H9 (cell line): ENCODE data around the gene GSAP. TPM values are rescaled to one million over a fixed set of nuclear protein-coding genes. Genes with fewer than 3 reads are reported as not detected.

Experiments used
- DNase-seq: peaks from one replicate; pipeline ENCODE4 v3.0.0-alpha.2; 2017
- H2AFZ ChIP-seq: one replicate; pipeline ENCODE4 v1.6.1; 2013; ENCODE audit warnings: mild to moderate bottlenecking, low read length, control low read depth, moderate library complexity
- H2AK5ac ChIP-seq: 2 replicates; pipeline ENCODE4 v1.6.1; 2013; ENCODE audit warnings: low read length, control low read depth, mixed read lengths; ENCODE audit not compliant: insufficient read length
- H2BK120ac ChIP-seq: one replicate; pipeline ENCODE4 v1.6.1; 2013; ENCODE audit warnings: low read depth, mild to moderate bottlenecking, low read length, control low read depth, inconsistent platforms; ENCODE audit not compliant: poor library complexity, severe bottlenecking
- H2BK12ac ChIP-seq: 2 replicates; pipeline ENCODE4 v1.6.1; 2013; ENCODE audit warnings: low read length, control low read depth, mixed read lengths, low read depth; ENCODE audit not compliant: insufficient read length
- H2BK15ac ChIP-seq: 2 replicates; pipeline ENCODE4 v1.6.1; 2013; ENCODE audit warnings: low read depth, low read length, control low read depth
- H2BK20ac ChIP-seq: one replicate; pipeline ENCODE4 v1.6.1; 2013; ENCODE audit warnings: low read depth, mild to moderate bottlenecking, low read length, control low read depth, inconsistent platforms; ENCODE audit not compliant: poor library complexity, severe bottlenecking
- H2BK5ac ChIP-seq: 2 replicates; pipeline ENCODE4 v1.6.1; 2013; ENCODE audit warnings: low read length, control low read depth, mixed read lengths; ENCODE audit not compliant: insufficient read length
- H3K14ac ChIP-seq: 2 replicates; pipeline ENCODE4 v1.6.1; 2013; ENCODE audit warnings: low read length, control low read depth; ENCODE audit not compliant: insufficient read depth
- H3K18ac ChIP-seq: 2 replicates; pipeline ENCODE4 v1.6.1; 2013; ENCODE audit warnings: low read depth, mild to moderate bottlenecking, mixed read lengths, low read length, control low read depth; ENCODE audit not compliant: insufficient read length
- H3K23ac ChIP-seq: 2 replicates; pipeline ENCODE4 v1.6.1; 2013; ENCODE audit warnings: low read length, control low read depth, mixed read lengths, low read depth; ENCODE audit not compliant: insufficient read length
- H3K23me2 ChIP-seq: 2 replicates; pipeline ENCODE4 v1.6.1; 2013; ENCODE audit warnings: low read depth, mild to moderate bottlenecking, mixed read lengths, low read length, control low read depth; ENCODE audit not compliant: insufficient read length, poor library complexity, severe bottlenecking
- H3K27ac ChIP-seq: 2 replicates; pipeline ENCODE4 v1.5.1; 2013; ENCODE audit warnings: low read length, control low read depth, mixed read lengths, low read depth; ENCODE audit not compliant: insufficient read length
- H3K27me3 ChIP-seq: 2 replicates; pipeline ENCODE4 v1.6.1; 2013; ENCODE audit warnings: low read length, control low read depth, inconsistent platforms; ENCODE audit not compliant: insufficient read depth
- H3K4ac ChIP-seq: 2 replicates; pipeline ENCODE4 v1.6.1; 2013; ENCODE audit warnings: low read depth, mild to moderate bottlenecking, control low read depth, inconsistent platforms, low read length, moderate library complexity
- H3K4me1 ChIP-seq: 2 replicates; pipeline ENCODE4 v1.6.1; 2013; ENCODE audit warnings: low read length, control low read depth, inconsistent platforms; ENCODE audit not compliant: insufficient read depth
- H3K4me2 ChIP-seq: 2 replicates; pipeline ENCODE4 v1.6.1; 2013; ENCODE audit warnings: low read length, control low read depth, mixed read lengths; ENCODE audit not compliant: insufficient read length, insufficient read depth
- H3K56ac ChIP-seq: 2 replicates; pipeline ENCODE4 v1.6.1; 2013; ENCODE audit warnings: low read depth, mild to moderate bottlenecking, mixed read lengths, low read length, control low read depth; ENCODE audit not compliant: insufficient read length
- H3K79me1 ChIP-seq: 2 replicates; pipeline ENCODE4 v1.6.1; 2013; ENCODE audit warnings: low read depth, mild to moderate bottlenecking, moderate library complexity, low read length, control low read depth, inconsistent platforms; ENCODE audit not compliant: insufficient read depth, poor library complexity, severe bottlenecking
- H3K79me2 ChIP-seq: 2 replicates; pipeline ENCODE4 v1.6.1; 2013; ENCODE audit warnings: low read length, control low read depth, inconsistent platforms; ENCODE audit not compliant: insufficient read depth
- H3K9ac ChIP-seq: 2 replicates; pipeline ENCODE4 v1.6.1; 2013; ENCODE audit warnings: low read length, control low read depth, mixed read lengths; ENCODE audit not compliant: insufficient read length; ENCODE audit errors: extremely low read depth
- H3K9me3 ChIP-seq: one replicate; pipeline ENCODE4 v1.6.1; 2013; ENCODE audit warnings: low read depth, low read length, inconsistent platforms; ENCODE audit not compliant: control insufficient read depth
- H3T11ph ChIP-seq: one replicate; pipeline ENCODE4 v1.6.1; 2013; ENCODE audit warnings: mild to moderate bottlenecking, low read length, control low read depth, inconsistent platforms
- H4K20me1 ChIP-seq: one replicate; pipeline ENCODE4 v1.6.1; 2013; ENCODE audit not compliant: control insufficient read depth, insufficient read length, insufficient read depth
- H4K5ac ChIP-seq: 2 replicates; pipeline ENCODE4 v1.6.1; 2013; ENCODE audit warnings: low read depth, mild to moderate bottlenecking, mixed read lengths, low read length, control low read depth; ENCODE audit not compliant: insufficient read length
- H4K8ac ChIP-seq: replicated peaks from 2 replicates; pipeline ENCODE4 v1.6.1; 2013; ENCODE audit warnings: low read length, control low read depth, mixed read lengths, low read depth; ENCODE audit not compliant: insufficient read length
- H4K91ac ChIP-seq: 2 replicates; pipeline ENCODE4 v1.6.1; 2013; ENCODE audit warnings: low read depth, mild to moderate bottlenecking, moderate library complexity, mixed read lengths, low read length, control low read depth; ENCODE audit not compliant: insufficient read length
- H3K27ac Mint-ChIP-seq, 3 experiments: 2 replicates in 2 of 3; 3 replicates in 1 of 3; pipeline ENCODE4 v1.8.0; 2020 to 2021; ENCODE audit warnings: mixed read lengths in 3 of 3, mild to moderate bottlenecking in 1 of 3, moderate library complexity in 1 of 3
- H3K27me3 Mint-ChIP-seq: 2 replicates; pipeline ENCODE4 v1.8.0; 2021; ENCODE audit warnings: low read depth, mild to moderate bottlenecking, moderate library complexity, mixed read lengths
- H3K36me3 Mint-ChIP-seq, 3 experiments: 2 replicates in 2 of 3; 3 replicates in 1 of 3; pipeline ENCODE4 v1.8.0; 2020 to 2021; ENCODE audit warnings: low read depth in 3 of 3, mixed read lengths in 3 of 3; ENCODE audit not compliant: insufficient read depth in 1 of 3
- H3K4me1 Mint-ChIP-seq, 2 experiments: 2 replicates each; pipeline ENCODE4 v1.8.0; 2020; ENCODE audit warnings: mixed read lengths in 2 of 2
- H3K4me3 Mint-ChIP-seq, 2 experiments: 2 replicates in 1 of 2; 3 replicates in 1 of 2; pipeline ENCODE4 v1.8.0; 2020 to 2021; ENCODE audit warnings: mild to moderate bottlenecking in 2 of 2, mixed read lengths in 2 of 2, moderate library complexity in 1 of 2
- H3K9me3 Mint-ChIP-seq, 2 experiments: 2 replicates in 1 of 2; 3 replicates in 1 of 2; pipeline ENCODE4 v1.8.0; 2020; ENCODE audit warnings: mild to moderate bottlenecking in 2 of 2, mixed read lengths in 2 of 2, moderate library complexity in 1 of 2
- WGBS: extraction: QIAGEN DNeasy Blood & Tissue Kit; methylation state at CpG from one replicate; pipeline ENCODE4 v1.1.7; 2013; ENCODE audit warnings: missing lambda C conversion rate, low lambda C conversion rate, mixed read lengths; ENCODE audit not compliant: insufficient read length; ENCODE audit errors: extremely low coverage; 5-methylcytosine and 5-hydroxymethylcytosine counted together
- total RNA-seq: library from RNA; stranded (reverse); gene quantifications from 2 replicates; pipeline ENCODE4 v1.2.1, GENCODE V29; 2021
- TF ChIP-seq, protein P1 (sequence below): fragments of 200-600 bp; sonication (generic); conservative IDR thresholded peaks from 3 replicates; pipeline ENCODE4 v1.8.0; 2021; ENCODE audit warnings: antibody characterized with exemption, mild to moderate bottlenecking

GSAP gene
- total RNA-seq, 1 experiment from 2014 or later, result 1.9 TPM

DNA sequence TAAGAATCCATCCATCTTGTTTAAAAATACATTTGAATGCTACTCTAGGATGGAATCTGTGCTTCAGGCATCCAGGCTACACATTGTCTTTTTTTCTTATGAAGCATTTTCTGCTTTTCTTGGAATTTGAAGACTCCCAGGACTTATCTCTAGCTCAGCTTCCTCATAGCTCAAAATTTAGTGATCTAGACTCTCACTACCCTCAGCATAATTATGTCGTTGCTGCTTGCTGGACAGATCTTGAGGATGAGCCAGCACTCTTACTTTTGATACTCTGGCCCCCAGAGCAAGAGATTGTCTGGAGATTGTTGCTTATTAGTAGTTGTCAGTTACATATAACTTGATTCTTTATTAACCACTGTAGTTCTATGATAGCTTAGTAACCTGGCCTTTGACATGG lies 133.3 kb downstream of the GSAP start:
- H2BK12ac ChIP-seq, result no peak overlapping the region
- Mint-ChIP-seq H3K27ac (no peak overlapping the region), H3K36me3 (no peaks in the 10 kb centered on the region), H3K9me3 (peaks cover 0 to 2% of the 10 kb centered on the region in 2 experiments; a peak in 1 of 5 replicates), H3K4me3 (no peak overlapping the region), H3K27me3 (no peaks in the 10 kb centered on the region; the same call in 1 of the 2 replicates), H3K4me1 (peaks cover 0 to 2% of the 10 kb centered on the region in 2 experiments; a peak in 1 of 4 replicates)
- H2AFZ ChIP-seq, result no peak overlapping the region
- no peaks in the 10 kb centered on the region for H3K79me2 ChIP-seq
- no peaks in the 10 kb centered on the region for H3K79me1 ChIP-seq
- no peak overlapping the region for H2BK15ac ChIP-seq
- no peak overlapping the region for H3K4ac ChIP-seq
- no peak overlapping the region for H3K23ac ChIP-seq
- H4K8ac ChIP-seq, result no peak overlapping the region
- no peak overlapping the region for H2BK5ac ChIP-seq
- no peak overlapping the region for H4K5ac ChIP-seq
- no peak for DNase-seq
- no peak overlapping the region for H3K4me2 ChIP-seq
- TF ChIP-seq, protein P1, sequence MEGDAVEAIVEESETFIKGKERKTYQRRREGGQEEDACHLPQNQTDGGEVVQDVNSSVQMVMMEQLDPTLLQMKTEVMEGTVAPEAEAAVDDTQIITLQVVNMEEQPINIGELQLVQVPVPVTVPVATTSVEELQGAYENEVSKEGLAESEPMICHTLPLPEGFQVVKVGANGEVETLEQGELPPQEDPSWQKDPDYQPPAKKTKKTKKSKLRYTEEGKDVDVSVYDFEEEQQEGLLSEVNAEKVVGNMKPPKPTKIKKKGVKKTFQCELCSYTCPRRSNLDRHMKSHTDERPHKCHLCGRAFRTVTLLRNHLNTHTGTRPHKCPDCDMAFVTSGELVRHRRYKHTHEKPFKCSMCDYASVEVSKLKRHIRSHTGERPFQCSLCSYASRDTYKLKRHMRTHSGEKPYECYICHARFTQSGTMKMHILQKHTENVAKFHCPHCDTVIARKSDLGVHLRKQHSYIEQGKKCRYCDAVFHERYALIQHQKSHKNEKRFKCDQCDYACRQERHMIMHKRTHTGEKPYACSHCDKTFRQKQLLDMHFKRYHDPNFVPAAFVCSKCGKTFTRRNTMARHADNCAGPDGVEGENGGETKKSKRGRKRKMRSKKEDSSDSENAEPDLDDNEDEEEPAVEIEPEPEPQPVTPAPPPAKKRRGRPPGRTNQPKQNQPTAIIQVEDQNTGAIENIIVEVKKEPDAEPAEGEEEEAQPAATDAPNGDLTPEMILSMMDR, result no peak
- no peak overlapping the region for H3K56ac ChIP-seq
- no peaks in the 10 kb centered on the region for H3K4me1 ChIP-seq
- H4K20me1 ChIP-seq, result no peaks in the 10 kb centered on the region
- H3K18ac ChIP-seq, result no peak overlapping the region
- no peak overlapping the region for H3K14ac ChIP-seq
- H2BK20ac ChIP-seq, result no peak overlapping the region
- no CpG with 5 or more reads among the region's 1 CpG for WGBS
- no peaks in the 10 kb centered on the region for H3K27me3 ChIP-seq
- no peak overlapping the region for H2AK5ac ChIP-seq
- H3K23me2 ChIP-seq, result no peaks in the 10 kb centered on the region
- H3K9ac ChIP-seq, result no peak overlapping the region
- no peak overlapping the region for H4K91ac ChIP-seq
- no peak overlapping the region for H2BK120ac ChIP-seq
- H3K27ac ChIP-seq, result no peak overlapping the region
- no peaks in the 10 kb centered on the region for H3K9me3 ChIP-seq
- H3T11ph ChIP-seq, result no peak overlapping the region
